Spleen (tissue), 7 donors: ENCODE data around the gene HECTD2.

Source experiments
- CTCF ChIP-seq, 11 experiments: fragments of 200-600 bp in 7 of 11; fragments of 450-650 bp in 4 of 11; sonication (generic) in 4 of 11; IDR thresholded peaks in 8 of 11; conservative IDR thresholded peaks in 3 of 11; 1 replicate in 7 of 11; 2 replicates in 4 of 11; pipeline versions ENCODE4 v1.4.0 to v1.8.0; 2016 to 2021; ENCODE audit warnings: antibody characterized with exemption in 11 of 11, inconsistent platforms in 4 of 11, mild to moderate bottlenecking in 1 of 11
- POLR2A ChIP-seq, 3 donors: fragments of 450-650 bp; IDR thresholded peaks; one replicate each; pipeline ENCODE4 v1.5.1; 2017; ENCODE audit warnings: antibody characterized with exemption in 3 of 3, mild to moderate bottlenecking in 1 of 3
- donor health status: DM: no; HTN: no; CAD: no; lungs with moderate emphysema.
- donor health status: DM: no; HTN: no; CAD: no.
- donor health status: DM: no; HTN: no; CAD: no.

- TF ChIP-seq POLR2A (IDR thresholded peaks at IDR 0.05) (no peak), CTCF (IDR thresholded peaks at IDR 0.05 in 8 of 11, conservative IDR thresholded peaks at IDR 0.05 in 3 of 11) (no peak)
Observed at GRCh38 chr10:91556691-91557566, 146.8 kb downstream of the HECTD2 start.
